ENCODE measurements around the gene PDLIM1.

- TF ChIP-seq EP300 (IDR thresholded peaks at IDR 0.05) = no peak
- TF ChIP-seq, protein P1, sequence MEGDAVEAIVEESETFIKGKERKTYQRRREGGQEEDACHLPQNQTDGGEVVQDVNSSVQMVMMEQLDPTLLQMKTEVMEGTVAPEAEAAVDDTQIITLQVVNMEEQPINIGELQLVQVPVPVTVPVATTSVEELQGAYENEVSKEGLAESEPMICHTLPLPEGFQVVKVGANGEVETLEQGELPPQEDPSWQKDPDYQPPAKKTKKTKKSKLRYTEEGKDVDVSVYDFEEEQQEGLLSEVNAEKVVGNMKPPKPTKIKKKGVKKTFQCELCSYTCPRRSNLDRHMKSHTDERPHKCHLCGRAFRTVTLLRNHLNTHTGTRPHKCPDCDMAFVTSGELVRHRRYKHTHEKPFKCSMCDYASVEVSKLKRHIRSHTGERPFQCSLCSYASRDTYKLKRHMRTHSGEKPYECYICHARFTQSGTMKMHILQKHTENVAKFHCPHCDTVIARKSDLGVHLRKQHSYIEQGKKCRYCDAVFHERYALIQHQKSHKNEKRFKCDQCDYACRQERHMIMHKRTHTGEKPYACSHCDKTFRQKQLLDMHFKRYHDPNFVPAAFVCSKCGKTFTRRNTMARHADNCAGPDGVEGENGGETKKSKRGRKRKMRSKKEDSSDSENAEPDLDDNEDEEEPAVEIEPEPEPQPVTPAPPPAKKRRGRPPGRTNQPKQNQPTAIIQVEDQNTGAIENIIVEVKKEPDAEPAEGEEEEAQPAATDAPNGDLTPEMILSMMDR (IDR thresholded peaks at IDR 0.05) = no peak
Observed at GRCh38 chr10:95249467-95249866, 41.3 kb downstream of the PDLIM1 start.
